WTC11 (cell line): ENCODE data around the gene ITPKA.

ENCODE experiments used
- CTCF ChIP-seq: fragments of 200-600 bp; IDR thresholded peaks from 2 replicates; pipeline ENCODE4 v1.8.0; 2022; ENCODE audit warnings: antibody characterized with exemption
- ETV6 ChIP-seq: sonication (generic); formaldehyde crosslinking; IDR thresholded peaks from 2 replicates; pipeline ENCODE4 v1.8.1; 2022; ENCODE audit warnings: mild to moderate bottlenecking, missing genetic modification reagents
- NR1H2 ChIP-seq: sonication (generic); formaldehyde crosslinking; IDR thresholded peaks from 2 replicates; pipeline ENCODE4 v1.9.0; 2021; ENCODE audit warnings: mild to moderate bottlenecking, moderate library complexity, missing genetic modification reagents
- ZNF396 ChIP-seq: fragments of 250-450 bp; sonication (Bioruptor Pico); IDR thresholded peaks from 2 replicates; pipeline ENCODE4 v1.8.0; 2021; ENCODE audit warnings: mild to moderate bottlenecking, moderate library complexity, borderline replicate concordance

DNA sequence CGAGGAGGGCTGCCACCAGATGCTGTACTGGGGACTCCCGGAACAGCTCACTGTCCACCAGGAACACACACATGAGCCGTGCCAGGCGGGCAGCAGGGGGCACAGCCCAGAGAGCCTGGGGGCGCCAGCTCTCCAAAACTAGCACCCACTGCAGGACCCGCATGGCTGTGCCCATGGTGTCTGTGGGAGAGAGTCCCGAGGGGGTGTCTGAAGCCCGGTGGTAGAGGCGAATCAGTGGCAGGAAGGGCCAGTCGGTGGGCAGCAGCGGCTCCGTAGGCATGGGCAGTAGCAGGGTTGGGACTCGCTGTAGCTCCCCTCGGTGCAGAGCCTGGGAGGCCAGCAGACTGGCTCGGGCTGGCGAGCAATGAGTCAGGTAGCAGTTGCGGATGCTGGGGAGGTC is 27.0 kb downstream of the ITPKA start:
- TF ChIP-seq CTCF (no peak), ZNF396 (CRISPR knock-in tag) (no peak), NR1H2 (CRISPR knock-in tag) (no peak), ETV6 (CRISPR knock-in tag) (no peak)
